ENCODE results near the gene DLX3. TPM values are rescaled to one million over a fixed set of nuclear protein-coding genes. Genes with fewer than 3 reads are reported as not detected.
A peak's percentile ranks its signal among the peaks of the same experiment; 100 is the strongest.

Gene DLX3
- polyA plus RNA-seq, 2 of the 4 experiments (the other 2 are of a cell fraction) = 0.17 TPM; not detected in 1

- 10% methylated on average over 15 of the region's 20 CpGs for WGBS (ENCODE audit: missing lambda C conversion rate)
- Histone ChIP-seq H3K4me1 (peaks cover 42% of the 10 kb centered on the region), H3K4me2 (peak overlapping the region; percentile 89), H3K27ac (peak overlapping the region; percentile 94 to 99), H3K9me3 (no peaks in the 10 kb centered on the region), H3K4me3 (peak overlapping the region; percentile 46)
- peak; percentile 91 to 95 for DNase-seq (ENCODE audit: low read depth in 1 of 2, low spot score in 1 of 2)
- ChIA-PET POLR2A (interaction anchor here (0.6 to 4.9 kb wide), 13 partner anchors 8 to 771 kb away, joined by 3 to 140 read pairs (median 6); partner anchors contain the start of genes ITGA3 and KAT7), CTCF (interaction anchor here (0.6 to 9.1 kb wide), 26 partner anchors 10 to 176 kb away, joined by 3 to 473 read pairs (median 8); partner anchors contain the start of genes DLX3, ITGA3 and PDK2)
- no peak for FAIRE-seq
- ATAC-seq = peak; percentile 74 to 78
- TF ChIP-seq EHF (CRISPR knock-in tag; IDR thresholded peaks at IDR 0.05) (no peak), JUN (IDR thresholded peaks at IDR 0.05) (peak; percentile 86 to 93; a peak in 4 of 5 replicates), FOSB (CRISPR knock-in tag; IDR thresholded peaks at IDR 0.05) (no peak), HOXB5 (CRISPR knock-in tag; IDR thresholded peaks at IDR 0.05) (peak; percentile 49; the same call in 1 of the 2 replicates), HES2 (IDR thresholded peaks at IDR 0.05) (0 out of 2 replicates have a peak, but pooled peaks have one; percentile 52), RAD21 (conservative IDR thresholded peaks at IDR 0.05 in 1 of 2, IDR thresholded peaks at IDR 0.05 in 1 of 2) (peak in 1 of 2 experiments; percentile 58; a peak in 3 of 5 replicates), ESRRA (IDR thresholded peaks at IDR 0.05; ENCODE audit: borderline replicate concordance, low read length) (no peak), ATOH8 (CRISPR knock-in tag; IDR thresholded peaks at IDR 0.05; ENCODE audit: low read depth) (peak; percentile 75; the same call in 1 of the 2 replicates), FOSL2 (IDR thresholded peaks at IDR 0.05) (peak; percentile 81), FOSL2 (CRISPR knock-in tag; IDR thresholded peaks at IDR 0.05) (peak; percentile 88), MAFK (IDR thresholded peaks at IDR 0.05; ENCODE audit: partially characterized antibody) (peak; percentile 3), POLR2AphosphoS2 (conservative IDR thresholded peaks at IDR 0.05; ENCODE audit: low read length) (no peak), BHLHE40 (IDR thresholded peaks at IDR 0.05; ENCODE audit: low read depth, low read length) (no peak), MAZ (IDR thresholded peaks at IDR 0.05; ENCODE audit: borderline replicate concordance, low read depth, low read length) (0 out of 2 replicates have a peak, but pooled peaks have one; percentile 18), RFX5 (IDR thresholded peaks at IDR 0.05) (peak; percentile 64; the same call in 1 of the 2 replicates), JUNB (IDR thresholded peaks at IDR 0.05) (peak; percentile 87), TFCP2L1 (CRISPR knock-in tag; IDR thresholded peaks at IDR 0.05) (0 out of 2 replicates have a peak, but pooled peaks have one; percentile 77), NR3C1 (IDR thresholded peaks at IDR 0.05) (no peak), EP300 (IDR thresholded peaks at IDR 0.05) (peak; percentile 81 to 94; a peak in 3 of 5 replicates), ZFP36 (IDR thresholded peaks at IDR 0.05; ENCODE audit: borderline replicate concordance, partially characterized antibody) (no peak), SMC3 (IDR thresholded peaks at IDR 0.05) (peak; percentile 56; the same call in 2 of the 3 replicates), GATA3 (IDR thresholded peaks at IDR 0.05; ENCODE audit: borderline replicate concordance) (peak; percentile 76; the same call in 1 of the 2 replicates)
- TF ChIP-seq, protein P1, sequence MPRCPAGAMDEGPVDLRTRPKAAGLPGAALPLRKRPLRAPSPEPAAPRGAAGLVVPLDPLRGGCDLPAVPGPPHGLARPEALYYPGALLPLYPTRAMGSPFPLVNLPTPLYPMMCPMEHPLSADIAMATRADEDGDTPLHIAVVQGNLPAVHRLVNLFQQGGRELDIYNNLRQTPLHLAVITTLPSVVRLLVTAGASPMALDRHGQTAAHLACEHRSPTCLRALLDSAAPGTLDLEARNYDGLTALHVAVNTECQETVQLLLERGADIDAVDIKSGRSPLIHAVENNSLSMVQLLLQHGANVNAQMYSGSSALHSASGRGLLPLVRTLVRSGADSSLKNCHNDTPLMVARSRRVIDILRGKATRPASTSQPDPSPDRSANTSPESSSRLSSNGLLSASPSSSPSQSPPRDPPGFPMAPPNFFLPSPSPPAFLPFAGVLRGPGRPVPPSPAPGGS (IDR thresholded peaks at IDR 0.05) = peak; percentile 89; the same call in 2 of the 3 replicates
- TF ChIP-seq, protein P2, sequence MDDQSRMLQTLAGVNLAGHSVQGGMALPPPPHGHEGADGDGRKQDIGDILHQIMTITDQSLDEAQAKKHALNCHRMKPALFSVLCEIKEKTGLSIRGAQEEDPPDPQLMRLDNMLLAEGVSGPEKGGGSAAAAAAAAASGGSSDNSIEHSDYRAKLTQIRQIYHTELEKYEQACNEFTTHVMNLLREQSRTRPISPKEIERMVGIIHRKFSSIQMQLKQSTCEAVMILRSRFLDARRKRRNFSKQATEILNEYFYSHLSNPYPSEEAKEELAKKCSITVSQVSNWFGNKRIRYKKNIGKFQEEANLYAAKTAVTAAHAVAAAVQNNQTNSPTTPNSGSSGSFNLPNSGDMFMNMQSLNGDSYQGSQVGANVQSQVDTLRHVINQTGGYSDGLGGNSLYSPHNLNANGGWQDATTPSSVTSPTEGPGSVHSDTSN (IDR thresholded peaks at IDR 0.05) = peak; percentile 28
- TF ChIP-seq, protein P3, sequence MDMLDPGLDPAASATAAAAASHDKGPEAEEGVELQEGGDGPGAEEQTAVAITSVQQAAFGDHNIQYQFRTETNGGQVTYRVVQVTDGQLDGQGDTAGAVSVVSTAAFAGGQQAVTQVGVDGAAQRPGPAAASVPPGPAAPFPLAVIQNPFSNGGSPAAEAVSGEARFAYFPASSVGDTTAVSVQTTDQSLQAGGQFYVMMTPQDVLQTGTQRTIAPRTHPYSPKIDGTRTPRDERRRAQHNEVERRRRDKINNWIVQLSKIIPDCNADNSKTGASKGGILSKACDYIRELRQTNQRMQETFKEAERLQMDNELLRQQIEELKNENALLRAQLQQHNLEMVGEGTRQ (IDR thresholded peaks at IDR 0.05) = 0 out of 2 replicates have a peak, but pooled peaks have one; percentile 2
- TF ChIP-seq, protein P4, sequence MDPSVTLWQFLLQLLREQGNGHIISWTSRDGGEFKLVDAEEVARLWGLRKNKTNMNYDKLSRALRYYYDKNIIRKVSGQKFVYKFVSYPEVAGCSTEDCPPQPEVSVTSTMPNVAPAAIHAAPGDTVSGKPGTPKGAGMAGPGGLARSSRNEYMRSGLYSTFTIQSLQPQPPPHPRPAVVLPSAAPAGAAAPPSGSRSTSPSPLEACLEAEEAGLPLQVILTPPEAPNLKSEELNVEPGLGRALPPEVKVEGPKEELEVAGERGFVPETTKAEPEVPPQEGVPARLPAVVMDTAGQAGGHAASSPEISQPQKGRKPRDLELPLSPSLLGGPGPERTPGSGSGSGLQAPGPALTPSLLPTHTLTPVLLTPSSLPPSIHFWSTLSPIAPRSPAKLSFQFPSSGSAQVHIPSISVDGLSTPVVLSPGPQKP (IDR thresholded peaks at IDR 0.05; ENCODE audit: low read depth, low read length) = no peak
These were observed 33.1 kb upstream of the DLX3 start for GRCh38 chr17:50027881-50028735.

Measured in A549 (cell line).